Neural progenitor cell (in vitro differentiated cells): ENCODE data around the gene CNOT1. TPM values are rescaled to one million over a fixed set of nuclear protein-coding genes. Genes with fewer than 3 reads are reported as not detected.
A peak's percentile ranks its signal among the peaks of the same experiment; 100 is the strongest.

ENCODE experiments used
- DNase-seq: peaks from one replicate; pipeline ENCODE4 v3.0.0-alpha.2; 2016; ENCODE audit warnings: low spot score
- H2AFZ ChIP-seq: fragments of 200-600 bp; sonication (generic); replicated peaks from 2 replicates; pipeline ENCODE4 v1.6.1; 2016; ENCODE audit warnings: antibody characterized with exemption
- H3F3A ChIP-seq: fragments of 200-600 bp; sonication (generic); 2 replicates; pipeline ENCODE4 v1.6.1; 2016; ENCODE audit warnings: antibody characterized with exemption, low read depth
- H3K27ac ChIP-seq: fragments of 200-600 bp; sonication (generic); 2 replicates; pipeline ENCODE4 v1.5.1; 2016; ENCODE audit warnings: mild to moderate bottlenecking
- H3K27me3 ChIP-seq: fragments of 200-600 bp; sonication (generic); 2 replicates; pipeline ENCODE4 v1.6.1; 2016; ENCODE audit warnings: mild to moderate bottlenecking, moderate library complexity
- H3K36me3 ChIP-seq: fragments of 200-600 bp; sonication (generic); 2 replicates; pipeline ENCODE4 v1.5.1; 2016
- H3K4me1 ChIP-seq: fragments of 200-600 bp; sonication (generic); 2 replicates; pipeline ENCODE4 v1.6.1; 2016; ENCODE audit warnings: mixed run types
- H3K4me2 ChIP-seq: fragments of 200-600 bp; sonication (generic); 2 replicates; pipeline ENCODE4 v1.6.1; 2016
- H3K4me3 ChIP-seq: fragments of 200-600 bp; sonication (generic); 2 replicates; pipeline ENCODE4 v1.5.1; 2016
- H3K79me2 ChIP-seq: fragments of 200-600 bp; sonication (generic); 2 replicates; pipeline ENCODE4 v1.6.1; 2016; ENCODE audit warnings: low read depth
- H3K9ac ChIP-seq: fragments of 200-600 bp; sonication (generic); 2 replicates; pipeline ENCODE4 v1.6.1; 2016
- H3K9me3 ChIP-seq: fragments of 200-600 bp; sonication (generic); 2 replicates; pipeline ENCODE4 v1.5.1; 2016; ENCODE audit warnings: low read depth
- H4K20me1 ChIP-seq: fragments of 200-600 bp; sonication (generic); 2 replicates; pipeline ENCODE4 v1.6.1; 2016; ENCODE audit warnings: low read depth
- H3K27ac Mint-ChIP-seq: 3 replicates; pipeline ENCODE4 v1.8.0; 2021; ENCODE audit warnings: mixed read lengths
- H3K27me3 Mint-ChIP-seq: 2 replicates; pipeline ENCODE4 v1.8.0; 2022; ENCODE audit warnings: low read depth, mild to moderate bottlenecking, inconsistent platforms, moderate library complexity, mixed read lengths; ENCODE audit not compliant: insufficient read depth
- H3K36me3 Mint-ChIP-seq: 3 replicates; pipeline ENCODE4 v1.8.0; 2021; ENCODE audit warnings: mixed read lengths
- H3K4me1 Mint-ChIP-seq: 3 replicates; pipeline ENCODE4 v1.8.0; 2021; ENCODE audit warnings: mixed read lengths
- H3K4me3 Mint-ChIP-seq: 3 replicates; pipeline ENCODE4 v1.8.0; 2021; ENCODE audit warnings: mild to moderate bottlenecking, moderate library complexity, mixed read lengths
- H3K9me3 Mint-ChIP-seq: 3 replicates; pipeline ENCODE4 v1.8.0; 2020; ENCODE audit warnings: mixed read lengths
- EZH2 ChIP-seq: fragments of 200-600 bp; sonication (generic); IDR thresholded peaks from 2 replicates; pipeline ENCODE4 v1.6.1; 2017; ENCODE audit warnings: antibody characterized with exemption, mild to moderate bottlenecking, moderate library complexity
- EZH2phosphoT487 ChIP-seq: fragments of 200-600 bp; sonication (generic); IDR thresholded peaks from 2 replicates; pipeline ENCODE4 v1.6.1; 2017; ENCODE audit warnings: antibody characterized with exemption
- total RNA-seq: library from RNA; depleted of rRNA; stranded (reverse); fragments of >200 nt; gene quantifications from 2 replicates; pipeline ENCODE4 v1.2.3, GENCODE V29; 2015; ENCODE audit warnings: low replicate concordance
- TF ChIP-seq, protein P1 (sequence below): fragments of 200-600 bp; sonication (generic); IDR thresholded peaks from 2 replicates; pipeline ENCODE4 v1.5.1; 2017; ENCODE audit warnings: antibody characterized with exemption, mild to moderate bottlenecking

Gene CNOT1
- total RNA-seq, 1 donor from 2014 or later = 241 TPM

DNA sequence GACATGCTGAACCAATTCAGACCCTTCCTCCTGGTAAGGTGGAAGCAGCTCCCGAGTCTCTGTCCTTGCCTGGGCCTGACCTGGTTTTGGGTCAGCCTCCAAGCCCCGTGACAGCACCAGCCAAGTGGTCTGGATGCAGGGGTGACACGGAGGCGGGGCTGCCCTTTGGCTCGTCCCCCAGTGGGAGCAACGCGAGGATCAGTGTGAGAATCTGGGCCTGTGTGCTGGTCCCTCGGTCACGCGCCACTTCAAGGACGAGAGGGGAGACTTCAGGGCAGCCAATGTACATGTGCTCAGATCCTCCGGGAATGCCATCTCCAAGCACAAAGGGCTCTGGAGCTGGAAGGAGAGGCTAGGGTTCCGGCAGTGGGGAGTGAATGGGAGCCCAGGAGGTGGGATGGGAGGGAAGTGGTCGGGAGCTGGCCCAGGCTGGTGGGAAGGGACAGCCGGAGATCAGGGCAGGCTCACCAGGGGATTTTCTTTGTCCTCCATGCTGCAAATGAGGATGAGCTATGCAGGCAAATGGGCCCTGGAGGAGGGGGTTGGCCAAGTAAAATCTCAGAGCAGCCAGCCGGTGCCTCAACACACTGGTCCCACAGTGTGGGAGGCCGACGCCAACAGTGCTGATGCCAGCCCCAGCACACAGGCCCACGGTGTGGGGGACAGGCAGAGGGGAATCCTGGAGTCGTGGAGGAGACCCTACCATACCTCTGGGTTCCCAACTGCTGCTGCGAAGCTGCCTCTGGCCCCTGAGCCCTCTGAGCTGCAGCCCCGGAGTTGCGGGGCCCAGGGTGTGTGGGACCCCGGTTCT lies 133.9 kb downstream of the CNOT1 start:
- Mint-ChIP-seq H3K4me3 (peak overlapping the region; percentile 68), H3K9me3 (no peaks in the 10 kb centered on the region), H3K27me3 (peaks cover 17% of the 10 kb centered on the region), H3K27ac (peak overlapping the region; percentile 100), H3K36me3 (no peaks in the 10 kb centered on the region), H3K4me1 (peaks cover 71% of the 10 kb centered on the region)
- Histone ChIP-seq H3K36me3 (no peaks in the 10 kb centered on the region), H4K20me1 (no peaks in the 10 kb centered on the region), H2AFZ (peak overlapping the region; percentile 62), H3K27ac (peak overlapping the region; percentile 33), H3F3A (peaks cover 23% of the 10 kb centered on the region), H3K9me3 (no peaks in the 10 kb centered on the region), H3K4me3 (no peak overlapping the region), H3K4me2 (peak overlapping the region; percentile 24), H3K79me2 (no peaks in the 10 kb centered on the region), H3K9ac (no peak overlapping the region), H3K4me1 (peaks cover 38% of the 10 kb centered on the region), H3K27me3 (peaks cover 5% of the 10 kb centered on the region)
- TF ChIP-seq, protein P1, sequence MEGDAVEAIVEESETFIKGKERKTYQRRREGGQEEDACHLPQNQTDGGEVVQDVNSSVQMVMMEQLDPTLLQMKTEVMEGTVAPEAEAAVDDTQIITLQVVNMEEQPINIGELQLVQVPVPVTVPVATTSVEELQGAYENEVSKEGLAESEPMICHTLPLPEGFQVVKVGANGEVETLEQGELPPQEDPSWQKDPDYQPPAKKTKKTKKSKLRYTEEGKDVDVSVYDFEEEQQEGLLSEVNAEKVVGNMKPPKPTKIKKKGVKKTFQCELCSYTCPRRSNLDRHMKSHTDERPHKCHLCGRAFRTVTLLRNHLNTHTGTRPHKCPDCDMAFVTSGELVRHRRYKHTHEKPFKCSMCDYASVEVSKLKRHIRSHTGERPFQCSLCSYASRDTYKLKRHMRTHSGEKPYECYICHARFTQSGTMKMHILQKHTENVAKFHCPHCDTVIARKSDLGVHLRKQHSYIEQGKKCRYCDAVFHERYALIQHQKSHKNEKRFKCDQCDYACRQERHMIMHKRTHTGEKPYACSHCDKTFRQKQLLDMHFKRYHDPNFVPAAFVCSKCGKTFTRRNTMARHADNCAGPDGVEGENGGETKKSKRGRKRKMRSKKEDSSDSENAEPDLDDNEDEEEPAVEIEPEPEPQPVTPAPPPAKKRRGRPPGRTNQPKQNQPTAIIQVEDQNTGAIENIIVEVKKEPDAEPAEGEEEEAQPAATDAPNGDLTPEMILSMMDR = no peak
- TF ChIP-seq EZH2 = no peak
- TF ChIP-seq EZH2phosphoT487 = no peak
- peak; percentile 55 for DNase-seq

- Histone ChIP-seq H3K9me3 (no peaks in the 10 kb centered on the region), H3K4me1 (peaks cover 32% of the 10 kb centered on the region), H2AFZ (peak overlapping the region; percentile 62), H4K20me1 (no peaks in the 10 kb centered on the region), H3K36me3 (no peaks in the 10 kb centered on the region), H3K27ac (peak overlapping the region; percentile 33), H3K27me3 (no peaks in the 10 kb centered on the region), H3K4me3 (no peak overlapping the region), H3K79me2 (no peaks in the 10 kb centered on the region), H3F3A (peaks cover 23% of the 10 kb centered on the region), H3K4me2 (peak overlapping the region; percentile 24), H3K9ac (no peak overlapping the region)
- peaks cover 17% of the 10 kb centered on the region for H3K27me3 Mint-ChIP-seq
- H3K4me3 Mint-ChIP-seq = peak overlapping the region; percentile 68
- H3K27ac Mint-ChIP-seq = peak overlapping the region; percentile 100
- no peaks in the 10 kb centered on the region for H3K36me3 Mint-ChIP-seq
- peak; percentile 97 for DNase-seq
- H3K4me1 Mint-ChIP-seq = peaks cover 74% of the 10 kb centered on the region
- TF ChIP-seq EZH2 = no peak
- TF ChIP-seq, protein P1 = peak; percentile 62
- no peaks in the 10 kb centered on the region for H3K9me3 Mint-ChIP-seq
These were observed 134.6 kb downstream of the CNOT1 start for GRCh38 chr16:58494981-58495520.

DNA sequence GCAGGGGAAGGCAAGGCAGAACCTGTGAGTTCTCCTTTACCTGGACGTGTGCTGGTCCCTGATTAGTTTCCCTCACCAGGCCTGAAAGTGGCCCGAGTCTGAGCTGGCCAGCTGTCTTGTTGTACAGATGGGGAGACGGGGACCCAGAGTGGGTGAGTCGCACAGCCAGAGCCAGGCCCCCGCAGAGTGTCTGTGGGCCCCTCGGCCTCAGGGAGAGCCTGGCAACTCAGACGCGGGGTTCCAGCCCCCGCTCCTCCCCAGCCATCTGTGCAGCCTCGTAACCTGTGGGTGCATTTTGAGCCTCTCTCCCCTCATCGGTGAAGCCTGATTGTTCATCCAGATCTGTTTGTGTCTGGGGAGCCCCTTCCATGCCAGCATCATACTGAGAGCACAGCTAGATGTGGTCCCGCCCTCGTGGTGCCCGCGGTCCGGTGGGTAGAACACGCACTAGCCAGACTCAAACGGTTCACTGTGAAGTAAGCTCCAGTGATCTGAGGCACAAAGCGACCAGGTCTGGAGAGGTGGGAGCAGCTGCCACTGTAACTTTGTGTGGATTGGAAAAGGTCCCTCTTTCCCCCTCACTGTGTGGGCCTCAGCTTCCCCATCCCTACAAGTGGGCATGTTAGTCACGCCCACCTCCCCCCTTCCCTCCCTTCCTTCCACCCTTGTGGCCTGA lies 135.7 kb downstream of the CNOT1 start:
- no peak overlapping the region for H3K4me3 Mint-ChIP-seq
- Histone ChIP-seq H3K9me3 (no peaks in the 10 kb centered on the region), H3K4me2 (no peak overlapping the region), H3K4me1 (peaks cover 29% of the 10 kb centered on the region), H3F3A (peaks cover 23% of the 10 kb centered on the region), H3K4me3 (no peak overlapping the region), H2AFZ (no peak overlapping the region), H3K9ac (no peak overlapping the region), H3K27me3 (no peaks in the 10 kb centered on the region), H3K27ac (no peak overlapping the region), H3K79me2 (no peaks in the 10 kb centered on the region), H4K20me1 (no peaks in the 10 kb centered on the region), H3K36me3 (no peaks in the 10 kb centered on the region)
- H3K27ac Mint-ChIP-seq = peak overlapping the region; percentile 98
- DNase-seq = no peak
- H3K27me3 Mint-ChIP-seq = peaks cover 15% of the 10 kb centered on the region
- H3K4me1 Mint-ChIP-seq = peaks cover 73% of the 10 kb centered on the region
- H3K9me3 Mint-ChIP-seq = no peaks in the 10 kb centered on the region
- TF ChIP-seq EZH2phosphoT487 (no peak), EZH2 (no peak)
- TF ChIP-seq, protein P1 = no peak
- no peaks in the 10 kb centered on the region for H3K36me3 Mint-ChIP-seq
